ENCODE results near the gene PTHLH. TPM values are rescaled to one million over a fixed set of nuclear protein-coding genes. Genes with fewer than 3 reads are reported as not detected.

Gene PTHLH
- total RNA-seq, 1 donor from 2014 or later = not detected

DNA sequence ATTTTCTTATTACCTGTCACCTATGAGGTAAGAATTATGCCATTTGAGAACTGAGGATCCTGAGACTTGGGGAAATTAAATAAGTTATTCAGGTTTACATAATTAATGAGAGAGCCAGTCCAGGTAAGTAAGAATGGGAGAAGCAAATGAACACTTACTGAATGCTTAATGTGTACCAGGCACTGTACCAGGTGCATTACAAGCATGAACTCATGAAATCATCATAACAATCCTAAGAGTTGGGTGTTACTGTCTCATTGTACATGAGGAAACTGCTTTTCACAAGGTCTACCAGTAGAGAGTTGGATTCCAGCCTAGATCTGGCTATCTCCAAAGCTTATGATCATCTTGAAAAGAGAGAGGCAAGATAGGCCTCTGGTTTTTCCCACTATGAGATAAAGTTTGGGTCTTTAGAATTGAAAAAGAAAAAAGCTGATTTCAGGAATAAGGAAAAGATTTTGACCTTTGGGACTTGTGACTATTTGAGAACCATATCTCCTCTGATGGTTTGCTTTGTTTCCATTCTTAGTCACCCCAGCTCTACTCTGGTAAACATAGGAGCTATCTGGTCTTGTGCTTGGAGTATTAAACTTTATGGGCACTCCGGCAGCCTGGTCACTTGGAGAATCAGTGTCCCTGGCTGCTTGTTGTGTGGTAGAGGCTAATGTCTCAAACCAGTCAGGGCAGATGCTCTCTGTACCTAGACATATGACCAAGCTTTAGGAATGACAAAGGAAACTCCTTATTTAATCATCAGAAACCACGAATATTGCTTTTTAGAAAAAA lies 48.0 kb downstream of the PTHLH start:
- DNase-seq (ENCODE audit: low spot score in 2 of 2) = no peak
- Histone ChIP-seq H3K27me3 (no peaks in the 10 kb centered on the region), H3K4me1 (peaks cover 0 to 14% of the 10 kb centered on the region in 2 donors), H3K36me3 (no peaks in the 10 kb centered on the region), H3K27ac (no peak overlapping the region), H3K9me3 (no peaks in the 10 kb centered on the region), H3K4me3 (no peak overlapping the region)
- intact Hi-C loops (cut with DNase I) = loop anchor here (5.0 kb wide), 1 partner anchor 192 kb away; no protein-coding TSS in a partner anchor
- TF ChIP-seq, protein P1, sequence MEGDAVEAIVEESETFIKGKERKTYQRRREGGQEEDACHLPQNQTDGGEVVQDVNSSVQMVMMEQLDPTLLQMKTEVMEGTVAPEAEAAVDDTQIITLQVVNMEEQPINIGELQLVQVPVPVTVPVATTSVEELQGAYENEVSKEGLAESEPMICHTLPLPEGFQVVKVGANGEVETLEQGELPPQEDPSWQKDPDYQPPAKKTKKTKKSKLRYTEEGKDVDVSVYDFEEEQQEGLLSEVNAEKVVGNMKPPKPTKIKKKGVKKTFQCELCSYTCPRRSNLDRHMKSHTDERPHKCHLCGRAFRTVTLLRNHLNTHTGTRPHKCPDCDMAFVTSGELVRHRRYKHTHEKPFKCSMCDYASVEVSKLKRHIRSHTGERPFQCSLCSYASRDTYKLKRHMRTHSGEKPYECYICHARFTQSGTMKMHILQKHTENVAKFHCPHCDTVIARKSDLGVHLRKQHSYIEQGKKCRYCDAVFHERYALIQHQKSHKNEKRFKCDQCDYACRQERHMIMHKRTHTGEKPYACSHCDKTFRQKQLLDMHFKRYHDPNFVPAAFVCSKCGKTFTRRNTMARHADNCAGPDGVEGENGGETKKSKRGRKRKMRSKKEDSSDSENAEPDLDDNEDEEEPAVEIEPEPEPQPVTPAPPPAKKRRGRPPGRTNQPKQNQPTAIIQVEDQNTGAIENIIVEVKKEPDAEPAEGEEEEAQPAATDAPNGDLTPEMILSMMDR (IDR thresholded peaks at IDR 0.05) = no peak

GRCh38 chr12:27922531-27923139 lies 49.9 kb downstream of the PTHLH start:
- H3K36me3 ChIP-seq = no peaks in the 10 kb centered on the region
- intact Hi-C loops (cut with DNase I) = loop anchor here (5.0 kb wide), 1 partner anchor 190 kb away; no protein-coding TSS in a partner anchor
- H3K4me1 ChIP-seq = peaks cover 0 to 14% of the 10 kb centered on the region in 2 donors
- H3K27ac ChIP-seq = peak overlapping the region; percentile 55 to 78
- H3K9me3 ChIP-seq = no peaks in the 10 kb centered on the region
- no peaks in the 10 kb centered on the region for H3K27me3 ChIP-seq
- TF ChIP-seq, protein P1 (IDR thresholded peaks at IDR 0.05) = no peak
- no peak overlapping the region for H3K4me3 ChIP-seq
- peak in 1 of 2 donors; percentile 78 for DNase-seq (ENCODE audit: low spot score in 2 of 2)

- H3K4me1 ChIP-seq = peaks cover 0 to 4% of the 10 kb centered on the region in 2 donors
- intact Hi-C loops (cut with DNase I) = loop anchor here (5.0 kb wide), 1 partner anchor 187 kb away; no protein-coding TSS in a partner anchor
- H3K27me3 ChIP-seq = no peaks in the 10 kb centered on the region
- no peak overlapping the region for H3K27ac ChIP-seq
- H3K9me3 ChIP-seq = no peaks in the 10 kb centered on the region
- no peak overlapping the region for H3K4me3 ChIP-seq
- no peak for DNase-seq (ENCODE audit: low spot score in 2 of 2)
- TF ChIP-seq, protein P1 (IDR thresholded peaks at IDR 0.05) = no peak
- no peaks in the 10 kb centered on the region for H3K36me3 ChIP-seq
These were observed 52.8 kb downstream of the PTHLH start for GRCh38 chr12:27919671-27920235.

GRCh38 chr12:27915536-27915935 lies 57.0 kb downstream of the PTHLH start:
- Histone ChIP-seq H3K4me3 (no peak overlapping the region), H3K9me3 (no peaks in the 10 kb centered on the region), H3K4me1 (peaks cover 0 to 5% of the 10 kb centered on the region in 2 donors), H3K27me3 (no peaks in the 10 kb centered on the region), H3K36me3 (no peaks in the 10 kb centered on the region), H3K27ac (no peak overlapping the region)
- no peak for DNase-seq (ENCODE audit: low spot score in 2 of 2)
- TF ChIP-seq, protein P1 (IDR thresholded peaks at IDR 0.05) = no peak
- intact Hi-C loops (cut with DNase I) = no loop called here

- TF ChIP-seq, protein P1 (IDR thresholded peaks at IDR 0.05) = no peak
- Histone ChIP-seq H3K36me3 (no peaks in the 10 kb centered on the region), H3K4me1 (peaks cover 0 to 5% of the 10 kb centered on the region in 2 donors), H3K9me3 (no peaks in the 10 kb centered on the region), H3K4me3 (no peak overlapping the region), H3K27ac (no peak overlapping the region), H3K27me3 (no peaks in the 10 kb centered on the region)
- intact Hi-C loops (cut with DNase I) = no loop called here
- no peak for DNase-seq (ENCODE audit: low spot score in 2 of 2)
These were observed 57.5 kb downstream of the PTHLH start for GRCh38 chr12:27915021-27915420.
